ENCODE data around the gene DOCK11. TPM values are rescaled to one million over a fixed set of nuclear protein-coding genes. Genes with fewer than 3 reads are reported as not detected.

DOCK11 gene
- total and polyA plus RNA-seq, 9 of the 15 experiments (the other 6 are each of a cell fraction or from before 2014, with no cell fraction given): 41.8 to 77.8 (median 50.9) TPM

GRCh38 chrX:118726396-118726795 is 230.8 kb downstream of the DOCK11 start:
- peaks cover 15 to 22% of the 10 kb centered on the region in 2 experiments for H3K4me1 ChIP-seq (replicated peaks in 1 of 2; ENCODE audit: control insufficient read depth in 2 of 2, insufficient read depth in 2 of 2, low read length in 2 of 2)
- H3K9me1 ChIP-seq (ENCODE audit: control insufficient read depth, insufficient read depth, low read length): no peaks in the 10 kb centered on the region
- intact Hi-C loops (cut with micrococcal nuclease) (loop anchor here (10.0 kb wide), 1 partner anchor 382 kb away; the partner anchor contains the start of gene WDR44), in situ Hi-C loops (cut with MboI) (no loop called here)
- H3K27ac ChIP-seq (ENCODE audit: extremely low read depth, low read depth, low read length): peak overlapping the region; percentile 74; the same call in 1 of the 3 replicates
- H3K36me3 ChIP-seq (ENCODE audit: control insufficient read depth, insufficient read depth, low read length): no peaks in the 10 kb centered on the region
- 0 out of 2 replicates have a peak, but pooled peaks cover 4% of the 10 kb centered on the region for H4K20me1 ChIP-seq (replicated peaks; ENCODE audit: control insufficient read depth, insufficient read depth, low read length)
- H3K9ac ChIP-seq (ENCODE audit: insufficient read depth in 1 of 2, low read depth in 2 of 2, low read length in 2 of 2): peak overlapping the region in 1 of 2 experiments; percentile 53; a peak in 1 of 4 replicates
- DNase-seq (ENCODE audit: extremely low read depth in 1 of 4, low spot score in 3 of 4): no peak
- H2AFZ ChIP-seq (ENCODE audit: low read depth, low read length): peak overlapping the region; percentile 96
- 37% methylated on average over 3 of the region's 3 CpGs for WGBS (ENCODE audit: insufficient coverage, low coverage, missing lambda C conversion rate)
- BruUV-seq (replicated peaks): no TSS peak
- no peak overlapping the region for H3K4me3 ChIP-seq
- no peak for ATAC-seq
- no peaks in the 10 kb centered on the region for H3K79me2 ChIP-seq (ENCODE audit: control insufficient read depth, insufficient read depth, low read length)
- H3K4me2 ChIP-seq (ENCODE audit: insufficient read depth, low read length): peak overlapping the region; percentile 76; the same call in 1 of the 2 replicates
- CTCF ChIA-PET (ENCODE audit: low intra/inter-chr PET ratio): no interaction called here
- H3K9me3 ChIP-seq (replicated peaks; ENCODE audit: control insufficient read depth, insufficient read depth, low read depth, low read length): no peaks in the 10 kb centered on the region
- no peaks in the 10 kb centered on the region for H3K27me3 ChIP-seq (ENCODE audit: control insufficient read depth in 2 of 2, insufficient read depth in 2 of 2, low read length in 2 of 2)
- POLR2A ChIA-PET: interaction anchor here (0.6 kb wide), 1 partner anchor 69 kb away, joined by 3 read pairs; no protein-coding TSS in a partner anchor
- FAIRE-seq: no peak
- no peak for TF ChIP-seq SRSF3 (IDR thresholded peaks at IDR 0.05; ENCODE audit: insufficient read depth, low read length)
- no peak for TF ChIP-seq RHOXF2B (CRISPR knock-in tag; conservative IDR thresholded peaks at IDR 0.05)
- no peak for TF ChIP-seq ZNF764 (CRISPR knock-in tag; IDR thresholded peaks at IDR 0.05; ENCODE audit: low read depth)
- no peak for TF ChIP-seq ZNF57 (CRISPR knock-in tag; IDR thresholded peaks at IDR 0.05)
- TF ChIP-seq ZNF778 (CRISPR knock-in tag; IDR thresholded peaks at IDR 0.05): no peak
- TF ChIP-seq CEBPB (tag; IDR thresholded peaks at IDR 0.05): no peak
- no peak for TF ChIP-seq ATF4 (CRISPR knock-in tag; IDR thresholded peaks at IDR 0.05)
- no peak for TF ChIP-seq ZNF398 (CRISPR knock-in tag; IDR thresholded peaks at IDR 0.05)
- no peak for TF ChIP-seq BHLHE40 (IDR thresholded peaks at IDR 0.05; ENCODE audit: low read length)
- no peak for TF ChIP-seq ZNF324 (CRISPR knock-in tag; IDR thresholded peaks at IDR 0.05)
- no peak for TF ChIP-seq GTF2F1 (IDR thresholded peaks at IDR 0.05; ENCODE audit: low read depth, low read length)
- no peak for TF ChIP-seq RFX7 (CRISPR knock-in tag; IDR thresholded peaks at IDR 0.05)
- TF ChIP-seq UBTF (IDR thresholded peaks at IDR 0.05; ENCODE audit: borderline replicate concordance in 1 of 2, low read depth in 2 of 2, low read length in 2 of 2): no peak
- TF ChIP-seq CHAMP1 (IDR thresholded peaks at IDR 0.05): no peak
- TF ChIP-seq FOXM1 (IDR thresholded peaks at IDR 0.05; ENCODE audit: low read depth): no peak
- TF ChIP-seq FOXM1 (CRISPR knock-in tag; IDR thresholded peaks at IDR 0.05; ENCODE audit: low read depth): no peak
